ENCODE data around the gene SACM1L.
"Not testable (repeated sequence)": the region's sequence is repeated elsewhere in the genome, so short reads cannot be mapped to it uniquely, and the experiment has no call there.

GRCh38 chr3:45757141-45757540 is 67.9 kb downstream of the SACM1L start:
- not testable (repeated sequence) for TF ChIP-seq HDGF (IDR thresholded peaks at IDR 0.05; ENCODE audit: borderline replicate concordance); ZNF384 (IDR thresholded peaks at IDR 0.05); TARDBP (IDR thresholded peaks at IDR 0.05); SP1 (IDR thresholded peaks at IDR 0.05); FOXA1 (IDR thresholded peaks at IDR 0.05); SUZ12 (IDR thresholded peaks at IDR 0.05)
